TTC549 (cell line): ENCODE measurements around the gene KCNMB1.

Experiments used
- FAIRE-seq: peaks from 2 replicates; lab custom pipeline; 2012; peaks lifted over from hg19 to GRCh38; lab: Jason Lieb, UNC

The KCNMB1 gene, protein sequence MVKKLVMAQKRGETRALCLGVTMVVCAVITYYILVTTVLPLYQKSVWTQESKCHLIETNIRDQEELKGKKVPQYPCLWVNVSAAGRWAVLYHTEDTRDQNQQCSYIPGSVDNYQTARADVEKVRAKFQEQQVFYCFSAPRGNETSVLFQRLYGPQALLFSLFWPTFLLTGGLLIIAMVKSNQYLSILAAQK

DNA sequence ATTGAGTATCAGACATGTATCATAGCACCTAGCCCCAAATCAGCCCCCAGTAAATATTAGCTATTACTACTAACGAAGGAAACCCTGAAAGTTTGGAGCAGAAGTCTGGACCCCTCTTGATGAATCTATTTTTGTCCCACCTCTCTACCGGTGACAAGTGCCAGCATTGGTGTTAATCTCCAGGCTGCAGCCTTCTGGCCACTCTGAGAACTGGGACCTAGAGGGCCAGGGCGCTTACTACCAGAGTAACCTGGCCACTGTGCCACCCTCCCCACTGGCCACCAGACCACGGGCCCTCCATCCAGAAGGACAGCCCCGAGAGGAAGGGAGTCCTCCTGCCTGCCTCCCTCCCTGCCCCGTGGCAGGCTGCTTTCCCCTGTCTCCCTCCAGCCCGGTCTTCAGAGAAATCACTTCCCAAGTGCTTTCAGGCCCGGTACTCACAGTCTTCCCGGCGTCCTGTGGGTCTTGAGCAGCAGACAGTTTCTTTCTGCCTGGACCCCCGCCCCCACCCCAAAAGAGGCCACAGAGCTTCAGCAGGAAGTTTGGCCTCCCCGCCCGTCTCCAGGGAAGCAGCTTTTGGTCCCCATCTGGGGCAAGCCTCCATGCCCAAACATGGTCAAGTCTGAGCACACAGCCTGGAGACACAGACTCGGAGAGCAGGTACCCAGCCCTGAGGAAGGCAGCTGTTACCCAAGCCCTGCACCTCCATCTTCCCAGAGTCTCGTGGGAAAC, at the start of gene KCNMB1:
KCNMB1 (minus strand) TSS at position 550 of the 732 bp plus-strand sequence. CDS start 3,920 bp downstream, outside the sequence.
- no peak for FAIRE-seq

DNA sequence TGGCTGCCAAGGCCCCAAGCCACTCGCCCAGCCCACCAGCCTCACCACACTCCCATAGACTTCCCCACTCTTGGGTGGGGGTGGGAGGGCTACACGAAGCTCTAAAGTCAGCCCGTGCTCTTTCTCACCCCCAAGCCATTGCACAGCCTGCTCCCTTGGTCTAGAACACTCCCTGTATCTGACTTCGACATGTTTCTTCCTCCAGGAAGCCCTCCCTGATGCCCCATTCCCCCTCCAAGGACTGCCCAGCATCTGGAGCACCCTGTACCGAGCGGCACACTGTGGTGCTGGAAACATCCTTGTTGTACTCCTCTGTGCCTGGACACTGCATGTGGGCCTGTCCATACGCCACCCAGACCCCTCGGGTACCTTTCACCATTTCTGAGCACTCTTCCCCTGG, 49.4 kb upstream of the KCNMB1 start:
- FAIRE-seq: no peak

DNA sequence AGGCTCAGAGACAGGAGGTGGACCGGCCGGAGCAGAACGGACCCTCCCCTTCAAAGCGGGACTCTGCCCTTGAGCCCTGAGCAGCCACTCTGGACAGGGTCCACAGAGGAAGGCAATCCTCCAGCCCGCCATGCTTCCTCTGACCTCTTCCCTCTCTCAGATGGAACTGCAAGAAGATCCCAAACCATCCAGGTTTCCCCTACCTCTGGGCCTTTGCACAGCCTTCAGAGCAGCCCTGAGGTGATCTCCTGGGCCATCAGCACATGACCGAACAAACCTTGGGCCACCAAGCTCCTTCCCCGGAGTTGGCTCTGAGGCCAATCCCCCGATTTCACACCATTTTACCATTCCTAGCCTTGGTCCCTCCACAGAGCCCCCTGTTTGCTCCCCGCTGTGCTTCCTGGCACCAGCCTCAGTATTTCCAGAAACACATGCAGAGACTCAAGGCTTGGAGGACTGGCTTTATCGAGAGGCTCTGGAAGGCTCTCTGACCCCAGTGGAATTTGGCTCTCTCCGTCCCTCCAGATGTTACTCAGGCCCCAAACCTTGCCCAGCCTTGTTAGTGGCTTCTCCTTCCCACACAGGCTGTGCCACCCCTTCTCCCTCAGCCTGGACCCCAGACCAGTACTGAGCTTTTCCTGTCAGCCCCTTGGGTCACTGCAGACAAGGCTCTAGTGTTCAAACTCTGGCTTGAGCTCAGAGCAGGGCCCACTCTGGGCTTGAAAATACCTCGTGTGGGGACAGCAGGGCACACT, 48.6 kb upstream of the KCNMB1 start:
- FAIRE-seq: no peak

DNA sequence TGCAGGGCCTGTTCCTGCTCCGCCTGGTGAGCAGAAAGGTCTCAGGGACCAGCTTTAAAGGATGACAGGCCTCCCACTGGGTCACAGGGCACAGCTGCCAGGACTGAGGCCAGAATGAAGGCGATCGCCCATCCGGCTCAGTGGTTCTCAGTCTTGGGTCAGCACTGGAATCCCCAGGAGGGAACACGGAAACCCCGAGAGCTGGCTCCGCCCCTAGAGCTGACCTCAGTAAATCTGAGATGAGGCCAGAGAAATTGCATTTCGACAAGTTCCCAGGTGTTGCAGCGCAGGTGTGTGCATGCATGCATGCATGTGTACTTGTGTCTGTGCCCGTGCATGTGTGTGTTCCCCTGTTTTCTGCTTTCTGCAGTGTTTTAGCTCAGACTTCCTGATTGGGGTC, 47.2 kb upstream of the KCNMB1 start:
- no peak for FAIRE-seq

DNA sequence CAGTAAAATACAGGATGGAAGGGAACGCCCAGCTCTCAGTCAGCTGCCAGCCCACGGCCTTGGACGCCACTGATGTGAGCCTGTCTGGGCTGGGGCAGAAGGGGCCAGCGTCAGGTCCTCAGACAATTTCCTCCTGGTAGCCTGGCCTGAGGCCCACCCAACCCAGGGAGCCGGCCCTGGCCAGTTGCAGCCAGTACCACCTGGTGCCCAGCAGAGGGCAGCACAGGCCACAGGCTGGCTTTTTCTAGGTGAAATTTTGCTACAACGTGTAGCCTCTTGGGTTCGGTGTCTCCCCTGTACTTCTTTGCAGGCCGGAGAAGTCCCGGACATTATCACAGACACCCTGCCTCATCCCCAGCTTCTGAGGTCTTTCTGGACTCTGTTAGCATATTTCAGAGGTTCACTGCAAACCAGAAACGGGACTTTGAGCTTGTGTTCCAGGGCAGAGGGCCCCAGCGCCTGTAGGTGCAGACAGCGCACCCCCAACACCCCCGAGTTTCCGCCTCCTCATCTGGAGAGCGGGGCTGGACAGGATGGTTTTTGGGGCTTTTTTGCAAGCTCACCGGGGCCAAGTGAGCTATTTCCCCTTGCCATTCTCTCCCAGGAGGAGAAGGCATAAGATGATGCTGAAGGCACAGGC, 45.9 kb upstream of the KCNMB1 start:
- FAIRE-seq: no peak

DNA sequence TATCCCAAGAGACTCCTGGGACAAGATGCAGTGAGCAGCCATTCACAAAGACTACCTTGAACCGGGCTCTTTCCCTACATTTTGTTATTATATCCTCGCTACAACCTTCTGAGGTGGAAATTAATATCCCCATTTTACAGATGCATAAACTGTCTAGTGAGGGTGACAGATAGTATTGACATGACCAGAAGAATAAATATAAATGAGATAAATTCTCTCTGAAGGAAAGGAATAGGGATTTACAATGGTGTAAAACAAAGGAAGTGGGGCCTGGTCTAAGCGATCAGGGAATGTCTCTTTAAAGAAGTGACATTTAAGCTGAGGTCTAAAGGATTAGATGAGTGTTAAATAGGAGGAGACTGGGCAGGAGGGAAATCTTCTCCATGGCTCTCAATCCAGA, 43.5 kb upstream of the KCNMB1 start:
- no peak for FAIRE-seq

DNA sequence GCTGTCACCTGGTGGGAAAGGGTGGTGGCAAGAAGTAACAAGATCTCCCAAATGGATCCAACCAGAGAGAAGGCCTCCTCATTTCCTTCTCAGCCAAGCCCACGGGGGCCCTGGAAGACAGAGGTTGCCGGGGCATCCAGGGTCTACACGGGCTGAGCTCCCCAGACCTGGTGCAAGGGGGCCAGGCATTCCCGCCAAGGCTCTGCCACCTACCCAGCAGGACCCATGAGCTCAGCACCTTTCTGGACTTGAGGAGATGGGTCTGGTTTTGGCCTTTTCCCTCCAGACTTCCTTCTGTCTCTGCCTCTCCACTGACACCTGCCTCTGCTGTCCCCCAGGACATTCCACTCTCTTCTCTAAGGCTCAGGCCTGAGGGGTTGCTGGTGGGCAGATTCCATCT, 42.4 kb upstream of the KCNMB1 start:
- FAIRE-seq: no peak

DNA sequence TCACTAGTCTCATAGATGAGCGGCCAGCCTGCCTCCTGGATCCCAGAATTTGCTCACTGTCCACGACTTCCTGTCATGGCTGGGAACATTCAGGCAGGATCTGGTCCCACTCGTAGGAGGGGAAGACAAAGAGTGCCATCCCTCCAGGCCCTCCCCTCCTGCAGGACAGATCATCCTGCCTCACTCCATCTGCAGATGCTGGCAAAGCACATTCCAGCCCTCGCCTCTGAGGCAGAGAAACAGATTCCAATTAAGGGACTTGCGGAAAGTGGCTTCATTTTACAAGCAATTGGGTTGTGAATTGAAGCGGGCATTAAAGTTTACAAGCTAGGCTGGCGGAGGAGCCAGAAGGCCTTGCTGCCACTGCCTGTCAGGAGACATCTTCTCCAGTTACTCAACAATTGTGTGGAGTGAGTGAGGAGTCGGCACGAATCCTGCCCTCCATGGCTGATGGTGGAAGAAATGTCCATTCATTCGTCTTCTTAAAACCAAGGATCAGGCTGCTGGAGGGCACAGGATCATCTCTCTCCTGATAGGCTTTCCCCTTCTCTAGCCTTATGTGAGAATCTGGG, 41.8 kb upstream of the KCNMB1 start:
- FAIRE-seq: no peak

DNA sequence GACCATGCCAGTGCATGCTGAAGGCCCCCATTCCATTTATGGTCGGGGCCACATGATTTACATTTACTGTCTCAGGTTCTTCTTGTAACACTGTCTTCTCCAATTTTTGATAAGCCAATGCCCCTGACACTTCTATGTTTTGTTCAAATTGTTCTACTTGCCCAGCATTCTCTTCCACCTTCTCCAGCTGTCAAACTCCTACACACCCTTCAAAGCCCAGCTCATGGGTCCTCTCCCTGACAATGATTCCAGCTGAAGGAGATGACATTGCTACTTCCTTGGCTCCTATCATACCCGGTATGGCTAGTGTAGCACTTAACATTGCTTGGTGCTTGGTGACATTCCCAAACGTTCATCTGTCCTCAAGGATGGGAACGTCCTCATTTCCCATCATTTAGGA, 41.1 kb upstream of the KCNMB1 start:
- no peak for FAIRE-seq

DNA sequence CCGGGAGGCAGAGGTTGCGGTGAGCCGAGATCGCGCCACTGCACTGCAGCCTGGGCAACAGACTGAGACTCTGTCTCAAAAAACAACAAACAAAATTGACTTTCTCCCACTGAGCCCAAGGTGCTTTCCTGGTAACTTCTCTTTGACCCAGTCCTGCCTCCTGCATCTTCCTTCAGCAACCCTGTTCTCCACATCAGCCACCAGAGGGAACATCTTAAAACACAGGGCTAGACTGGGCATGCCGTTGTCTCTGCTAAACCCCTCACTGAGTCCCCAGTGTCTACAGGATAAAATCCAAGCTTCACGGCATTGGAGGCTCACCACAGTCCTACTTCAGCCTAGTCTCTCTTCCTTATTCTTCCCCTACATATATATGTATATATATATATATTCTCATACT, 39.8 kb upstream of the KCNMB1 start:
- FAIRE-seq: no peak

DNA sequence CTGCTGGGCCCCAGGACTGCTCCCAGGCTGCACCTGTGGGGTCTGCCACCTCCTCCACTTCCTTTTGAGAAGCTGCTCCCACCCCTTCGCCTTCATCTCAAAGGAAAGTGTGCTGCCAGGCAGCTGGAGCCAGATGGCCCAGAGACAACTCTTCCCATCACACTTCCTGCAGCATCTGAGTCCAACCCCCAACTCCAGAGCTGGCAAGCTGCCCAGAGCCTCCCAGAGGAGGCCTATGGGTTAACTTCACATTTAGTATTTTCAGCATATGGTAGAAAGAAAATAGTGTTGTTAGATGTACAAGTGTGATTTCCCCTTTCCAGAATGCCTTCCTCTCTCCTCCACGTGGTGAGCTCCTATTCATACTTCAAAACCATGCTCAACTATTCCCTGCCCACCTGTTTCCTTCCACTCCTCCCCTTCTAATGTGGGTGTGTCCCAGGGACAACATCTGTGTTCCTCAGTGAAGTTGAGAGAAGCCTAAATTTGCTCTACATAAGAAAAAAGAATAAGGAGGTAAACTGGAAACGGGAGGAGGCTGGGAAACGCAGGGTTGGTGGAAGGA, 38.6 kb upstream of the KCNMB1 start:
- FAIRE-seq: no peak

DNA sequence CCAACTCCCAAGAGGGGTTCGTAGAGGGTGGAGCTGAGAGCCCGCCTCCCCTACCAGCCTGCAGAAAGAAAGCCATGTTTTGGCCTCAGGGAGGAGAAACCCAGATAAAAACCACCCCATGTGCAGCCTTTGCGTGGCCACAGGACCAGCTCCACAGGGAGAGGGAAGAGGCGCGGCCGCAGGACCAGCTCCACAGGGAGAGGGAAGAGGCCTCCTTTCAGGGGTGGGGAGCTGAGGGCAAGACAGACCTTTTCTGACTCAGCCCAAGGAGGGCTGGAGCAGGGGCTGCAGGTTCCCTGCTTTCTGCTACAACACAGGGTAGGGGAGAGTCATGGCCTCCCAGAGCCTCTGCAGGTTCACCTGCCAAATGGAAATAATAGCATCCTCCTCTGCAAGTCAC, 37.6 kb upstream of the KCNMB1 start:
- FAIRE-seq: no peak

DNA sequence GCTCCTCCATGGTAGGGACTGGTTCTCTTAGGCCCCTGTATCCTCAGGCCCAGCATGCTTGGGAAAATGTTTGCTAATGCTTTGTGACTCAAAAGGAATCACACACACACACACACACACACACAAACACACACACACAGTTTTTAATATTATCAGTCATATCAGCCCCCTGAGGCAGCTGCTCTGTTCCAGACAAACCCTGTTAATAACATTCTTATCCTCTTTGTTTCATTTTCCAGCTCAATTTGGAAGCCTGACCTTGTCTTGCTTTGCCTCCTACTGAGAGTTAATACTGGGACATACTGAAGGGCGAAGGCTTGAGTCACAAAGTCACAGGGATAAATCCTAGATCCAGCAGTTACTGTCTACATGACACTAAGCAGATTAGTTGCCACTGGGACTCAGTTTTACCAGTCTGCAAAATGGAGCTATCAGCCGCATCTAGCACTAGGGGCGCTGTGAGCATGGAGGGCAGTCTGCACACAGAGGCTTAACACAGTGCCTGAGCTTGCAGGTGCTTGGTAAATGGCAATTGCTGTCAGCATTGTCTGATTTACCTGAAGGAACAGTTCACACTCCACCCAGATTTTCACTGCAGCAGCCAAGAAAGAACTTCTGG, 37.1 kb upstream of the KCNMB1 start:
- no peak for FAIRE-seq

DNA sequence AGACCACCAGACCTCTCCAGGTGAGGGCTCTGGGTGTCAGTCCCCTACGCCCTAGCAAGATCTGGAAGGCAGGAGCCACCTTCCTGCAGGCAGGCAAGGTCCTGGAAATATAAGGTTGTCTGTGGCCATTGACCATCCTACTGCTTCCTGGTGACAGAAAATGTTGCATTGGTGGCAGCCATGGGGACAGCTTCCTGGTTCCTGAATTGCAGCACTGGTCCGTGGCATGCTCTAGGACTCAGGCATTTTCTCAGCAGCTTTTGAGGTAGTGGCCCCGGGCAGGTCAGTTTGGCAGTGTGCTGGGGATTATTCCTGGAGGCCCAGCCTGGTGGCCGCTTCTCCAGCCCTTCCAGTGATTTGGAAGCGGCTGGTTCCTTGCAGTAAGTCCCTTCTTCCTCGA, 36.6 kb upstream of the KCNMB1 start:
- no peak for FAIRE-seq

DNA sequence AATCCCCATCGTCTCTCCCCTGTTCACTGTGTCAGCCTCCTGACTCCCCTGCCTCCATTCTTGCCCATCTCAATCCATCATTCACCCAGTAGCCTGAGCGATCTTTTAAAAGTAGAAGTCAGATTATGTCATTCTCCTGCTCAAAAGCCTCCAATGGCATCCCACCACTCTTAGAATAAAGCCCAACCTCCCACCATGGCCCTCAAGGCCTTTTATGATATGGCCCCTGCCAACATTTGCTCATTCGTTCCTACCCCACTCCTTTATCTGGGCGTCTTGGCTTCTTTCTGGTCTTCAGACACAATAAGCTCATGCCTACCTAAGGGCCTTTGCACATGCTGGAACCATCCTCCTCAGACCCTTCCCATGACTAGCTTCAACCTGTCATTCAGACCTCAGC, 35.5 kb upstream of the KCNMB1 start:
- FAIRE-seq: no peak

DNA sequence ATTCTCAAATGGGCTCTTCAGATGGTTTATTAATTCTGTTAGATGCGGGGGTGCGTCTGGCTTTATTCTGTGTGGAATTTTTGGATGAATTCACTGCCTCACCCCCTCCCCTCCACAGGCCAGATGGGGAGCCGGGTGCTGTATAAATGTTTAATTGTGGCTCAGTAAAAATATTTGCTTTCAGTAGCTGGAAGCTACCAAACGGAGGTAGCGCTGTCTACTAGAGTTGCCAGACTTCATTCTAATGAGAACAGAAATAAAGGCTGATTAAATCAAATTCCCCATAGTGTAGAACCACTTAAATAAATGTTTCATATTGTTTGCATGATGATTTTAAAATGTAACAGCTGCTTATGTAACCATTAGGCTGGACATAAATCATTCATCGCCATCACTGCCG, 34.5 kb upstream of the KCNMB1 start:
- FAIRE-seq: no peak

DNA sequence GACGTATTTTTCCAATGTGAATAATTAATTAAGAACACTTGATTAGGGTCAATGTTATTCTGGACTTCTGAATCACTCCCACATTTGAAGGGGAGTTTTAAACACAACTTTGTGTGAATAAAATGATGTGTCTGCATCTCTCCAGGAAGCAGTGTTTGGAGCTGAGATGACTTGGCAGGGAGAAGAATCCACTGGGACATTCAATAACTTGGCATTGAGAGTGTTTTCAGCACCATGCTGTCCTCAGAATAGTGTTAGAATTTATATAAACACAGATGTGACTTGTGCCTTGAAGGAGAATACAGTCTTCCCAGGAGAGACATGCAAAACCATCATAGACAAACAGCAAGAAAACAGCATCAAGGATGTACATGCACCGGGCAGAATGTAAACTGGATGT, 32.7 kb upstream of the KCNMB1 start:
- no peak for FAIRE-seq

DNA sequence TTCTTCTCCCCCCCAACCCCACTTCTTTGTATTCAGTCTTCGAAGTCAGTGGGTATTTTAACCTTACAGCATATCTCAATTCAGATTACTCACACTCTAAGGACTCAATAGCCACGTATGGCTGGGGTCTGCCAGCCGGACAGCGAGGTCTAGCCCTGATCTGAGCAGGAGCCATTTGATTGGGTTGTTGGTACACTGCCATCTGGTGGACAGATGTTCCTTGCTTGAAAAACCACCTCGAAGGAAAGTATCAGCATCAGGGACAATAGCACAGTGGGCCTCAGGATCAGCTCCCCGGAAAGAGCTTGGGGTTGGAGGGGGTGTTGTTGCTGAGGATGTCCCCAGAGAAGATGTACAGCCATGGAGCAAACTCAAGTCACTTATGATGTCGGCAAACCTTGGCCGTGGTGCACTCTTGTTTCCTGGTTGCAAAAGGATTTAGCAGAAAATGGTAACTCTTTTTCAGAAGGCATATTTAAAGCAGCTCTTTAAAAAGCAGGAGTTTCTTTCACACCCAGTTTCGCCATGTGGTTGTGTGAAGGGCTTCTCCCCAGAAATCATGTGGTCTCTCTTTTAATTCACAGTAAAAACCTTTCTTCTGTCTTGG, 31.7 kb upstream of the KCNMB1 start:
- FAIRE-seq: no peak

DNA sequence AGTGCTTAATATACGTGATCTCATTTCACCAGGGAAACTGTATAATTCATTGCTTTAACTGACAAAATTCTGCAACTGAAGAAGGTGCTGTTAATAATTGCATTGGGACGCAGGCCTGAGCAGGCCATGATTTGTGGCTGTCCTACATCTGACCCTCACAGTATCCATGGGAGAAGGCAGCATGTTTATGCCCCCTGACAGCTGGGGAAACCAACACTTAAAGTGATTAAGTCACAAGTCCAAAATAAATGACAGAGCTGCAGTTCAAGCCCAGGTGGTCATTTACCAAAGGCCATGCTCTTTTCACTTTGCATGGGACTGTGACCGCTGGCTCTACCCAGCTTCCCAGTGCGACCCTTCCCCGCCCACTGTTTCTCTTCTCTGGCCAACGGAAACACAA, 30.5 kb upstream of the KCNMB1 start:
- FAIRE-seq: no peak

DNA sequence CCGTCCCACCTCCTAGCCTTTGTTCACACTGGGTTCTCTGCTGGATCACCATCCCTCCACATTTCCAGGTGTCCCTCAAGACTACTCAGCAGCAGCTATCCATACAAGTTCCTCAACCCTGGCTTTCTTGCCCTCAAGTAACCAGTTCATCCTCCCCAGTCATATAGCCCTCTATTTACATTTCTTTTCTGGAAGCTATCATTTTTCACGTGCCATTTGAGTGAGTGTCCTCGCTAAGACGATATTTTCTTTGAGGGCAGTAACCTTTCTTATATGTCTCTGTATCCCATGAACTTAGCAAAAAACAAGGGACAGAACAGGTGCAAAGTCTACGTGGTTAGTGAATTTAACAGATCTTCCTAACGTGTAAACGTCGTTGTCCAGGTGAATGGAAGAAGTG, 29.6 kb upstream of the KCNMB1 start:
- FAIRE-seq: no peak

DNA sequence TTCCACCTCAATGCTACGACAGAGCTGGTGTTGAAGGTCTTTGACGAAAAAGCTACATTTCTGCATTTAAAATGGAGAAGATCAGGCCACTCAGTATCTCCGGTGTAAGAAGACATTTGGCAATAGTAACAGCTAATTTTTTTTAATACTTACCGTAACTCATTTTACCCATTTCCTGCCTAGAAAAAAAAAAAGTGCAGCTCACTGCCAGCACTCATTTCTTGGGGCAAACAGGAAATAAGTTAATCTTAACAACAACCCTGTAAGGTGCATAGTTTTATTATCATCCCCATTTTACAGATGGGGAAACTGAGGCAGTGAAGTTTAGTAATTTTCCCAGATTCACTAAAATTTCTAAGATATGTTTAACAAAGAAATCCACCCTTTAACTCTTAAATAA, 27.4 kb upstream of the KCNMB1 start:
- FAIRE-seq: no peak

DNA sequence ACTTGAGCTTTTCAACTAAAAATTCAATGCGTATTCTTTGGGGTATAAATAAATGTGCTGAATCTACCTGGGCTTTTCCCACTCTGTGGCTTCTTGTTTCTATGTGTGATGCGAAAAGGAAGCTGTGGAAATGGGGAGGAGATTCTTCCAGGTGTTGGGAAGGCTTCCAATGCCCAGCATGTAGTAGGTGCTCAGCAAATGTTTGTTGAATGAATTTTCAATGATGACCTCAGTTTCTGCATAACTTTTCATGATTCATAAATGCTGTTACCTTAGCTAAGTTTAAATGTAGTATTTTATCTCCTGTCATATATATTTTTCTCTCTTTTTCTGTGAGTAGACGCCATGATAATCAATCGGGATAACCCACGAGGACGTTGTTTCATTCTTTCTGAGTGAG, 25.6 kb upstream of the KCNMB1 start:
- FAIRE-seq: no peak
